GM12801 (cell line): ENCODE measurements around the gene PCDH17.

Experiments
- CTCF ChIP-seq: IDR thresholded peaks from one replicate; pipeline ENCODE4 v1.5.1; 2011; ENCODE audit warnings: control low read depth; ENCODE audit not compliant: insufficient read length; ENCODE audit errors: extremely low read depth

The PCDH17 gene

GRCh38 chr13:57604442-57604841 lies 27.1 kb upstream of the PCDH17 start:
- TF ChIP-seq CTCF = no peak

- TF ChIP-seq CTCF = no peak
Observed at GRCh38 chr13:57611969-57612368, 19.6 kb upstream of the PCDH17 start.

GRCh38 chr13:57612568-57612967 lies 19.0 kb upstream of the PCDH17 start:
- no peak for TF ChIP-seq CTCF

- TF ChIP-seq CTCF = no peak
Observed at GRCh38 chr13:57624565-57625435, 6.7 kb upstream of the PCDH17 start.

- TF ChIP-seq CTCF = no peak
Observed at GRCh38 chr13:57627663-57628062, 3.9 kb upstream of the PCDH17 start.

GRCh38 chr13:57629391-57629804 lies 2.1 kb upstream of the PCDH17 start:
- TF ChIP-seq CTCF = no peak

- no peak for TF ChIP-seq CTCF
Observed at GRCh38 chr13:57629821-57630235, 1.7 kb upstream of the PCDH17 start.
